ENCODE measurements around the gene PAPPA.

DNA sequence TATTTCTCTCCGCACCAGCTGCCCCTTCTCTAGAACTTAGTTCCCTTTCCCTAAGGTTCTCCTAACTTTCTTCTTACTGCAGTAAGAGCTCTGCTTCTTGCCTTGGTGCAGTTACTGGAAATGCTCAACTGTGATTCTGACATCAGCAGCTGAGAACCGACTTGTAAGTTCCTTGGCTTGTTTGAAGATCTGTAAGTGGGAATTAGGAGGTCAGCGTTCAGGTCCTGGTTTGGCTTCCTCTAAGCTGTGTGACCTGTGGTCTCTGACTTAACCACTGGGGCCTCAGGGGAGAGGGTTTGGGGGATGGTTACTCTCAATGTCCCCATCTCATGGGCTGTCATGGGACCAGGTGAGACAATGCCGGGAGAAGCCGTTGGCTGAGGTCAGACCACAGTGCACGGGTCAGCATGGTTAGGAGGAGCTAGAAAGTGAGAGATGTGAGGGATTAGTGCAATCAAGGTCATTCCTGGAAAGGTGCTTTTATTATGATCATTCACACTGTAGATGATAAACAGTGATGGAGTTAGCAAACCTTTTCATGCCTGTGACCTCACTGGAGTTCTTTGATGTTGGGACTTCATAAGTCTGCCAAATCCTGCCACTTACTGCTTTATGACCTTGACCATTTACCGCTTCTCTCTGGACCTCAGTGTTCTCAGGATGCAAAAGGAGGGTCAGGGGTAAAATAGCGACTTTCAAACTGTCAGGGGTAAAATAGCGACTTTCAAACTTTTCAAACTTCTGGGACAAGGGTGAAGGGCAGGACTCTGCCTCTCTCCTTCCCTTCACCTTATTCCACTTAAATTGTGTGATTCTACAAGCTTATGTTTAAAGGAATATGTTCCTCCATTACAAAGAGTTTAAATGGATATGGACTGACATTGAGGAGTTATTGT, 7.3 kb downstream of the PAPPA start:
- no peak for TF ChIP-seq ZBTB1 (tag by site-specific recombination; IDR thresholded peaks at IDR 0.05)
- no peak for TF ChIP-seq PBX3 (CRISPR knock-in tag; IDR thresholded peaks at IDR 0.05)
- TF ChIP-seq, protein P1, sequence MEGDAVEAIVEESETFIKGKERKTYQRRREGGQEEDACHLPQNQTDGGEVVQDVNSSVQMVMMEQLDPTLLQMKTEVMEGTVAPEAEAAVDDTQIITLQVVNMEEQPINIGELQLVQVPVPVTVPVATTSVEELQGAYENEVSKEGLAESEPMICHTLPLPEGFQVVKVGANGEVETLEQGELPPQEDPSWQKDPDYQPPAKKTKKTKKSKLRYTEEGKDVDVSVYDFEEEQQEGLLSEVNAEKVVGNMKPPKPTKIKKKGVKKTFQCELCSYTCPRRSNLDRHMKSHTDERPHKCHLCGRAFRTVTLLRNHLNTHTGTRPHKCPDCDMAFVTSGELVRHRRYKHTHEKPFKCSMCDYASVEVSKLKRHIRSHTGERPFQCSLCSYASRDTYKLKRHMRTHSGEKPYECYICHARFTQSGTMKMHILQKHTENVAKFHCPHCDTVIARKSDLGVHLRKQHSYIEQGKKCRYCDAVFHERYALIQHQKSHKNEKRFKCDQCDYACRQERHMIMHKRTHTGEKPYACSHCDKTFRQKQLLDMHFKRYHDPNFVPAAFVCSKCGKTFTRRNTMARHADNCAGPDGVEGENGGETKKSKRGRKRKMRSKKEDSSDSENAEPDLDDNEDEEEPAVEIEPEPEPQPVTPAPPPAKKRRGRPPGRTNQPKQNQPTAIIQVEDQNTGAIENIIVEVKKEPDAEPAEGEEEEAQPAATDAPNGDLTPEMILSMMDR (tag by site-specific recombination; IDR thresholded peaks at IDR 0.05) = no peak
- TF ChIP-seq, protein P2, sequence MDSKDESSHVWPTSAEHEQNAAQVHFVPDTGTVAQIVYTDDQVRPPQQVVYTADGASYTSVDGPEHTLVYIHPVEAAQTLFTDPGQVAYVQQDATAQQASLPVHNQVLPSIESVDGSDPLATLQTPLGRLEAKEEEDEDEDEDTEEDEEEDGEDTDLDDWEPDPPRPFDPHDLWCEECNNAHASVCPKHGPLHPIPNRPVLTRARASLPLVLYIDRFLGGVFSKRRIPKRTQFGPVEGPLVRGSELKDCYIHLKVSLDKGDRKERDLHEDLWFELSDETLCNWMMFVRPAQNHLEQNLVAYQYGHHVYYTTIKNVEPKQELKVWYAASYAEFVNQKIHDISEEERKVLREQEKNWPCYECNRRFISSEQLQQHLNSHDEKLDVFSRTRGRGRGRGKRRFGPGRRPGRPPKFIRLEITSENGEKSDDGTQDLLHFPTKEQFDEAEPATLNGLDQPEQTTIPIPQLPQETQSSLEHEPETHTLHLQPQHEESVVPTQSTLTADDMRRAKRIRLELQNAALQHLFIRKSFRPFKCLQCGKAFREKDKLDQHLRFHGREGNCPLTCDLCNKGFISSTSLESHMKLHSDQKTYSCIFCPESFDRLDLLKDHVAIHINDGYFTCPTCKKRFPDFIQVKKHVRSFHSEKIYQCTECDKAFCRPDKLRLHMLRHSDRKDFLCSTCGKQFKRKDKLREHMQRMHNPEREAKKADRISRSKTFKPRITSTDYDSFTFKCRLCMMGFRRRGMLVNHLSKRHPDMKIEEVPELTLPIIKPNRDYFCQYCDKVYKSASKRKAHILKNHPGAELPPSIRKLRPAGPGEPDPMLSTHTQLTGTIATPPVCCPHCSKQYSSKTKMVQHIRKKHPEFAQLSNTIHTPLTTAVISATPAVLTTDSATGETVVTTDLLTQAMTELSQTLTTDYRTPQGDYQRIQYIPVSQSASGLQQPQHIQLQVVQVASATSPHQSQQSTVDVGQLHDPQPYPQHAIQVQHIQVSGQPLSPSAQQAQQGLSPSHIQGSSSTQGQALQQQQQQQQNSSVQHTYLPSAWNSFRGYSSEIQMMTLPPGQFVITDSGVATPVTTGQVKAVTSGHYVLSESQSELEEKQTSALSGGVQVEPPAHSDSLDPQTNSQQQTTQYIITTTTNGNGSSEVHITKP (tag by site-specific recombination; IDR thresholded peaks at IDR 0.05) = no peak
- no peak for TF ChIP-seq REST (tag by site-specific recombination; IDR thresholded peaks at IDR 0.05)
- no peak for TF ChIP-seq ZSCAN16 (tag by site-specific recombination; IDR thresholded peaks at IDR 0.05)
- TF ChIP-seq, protein P3, sequence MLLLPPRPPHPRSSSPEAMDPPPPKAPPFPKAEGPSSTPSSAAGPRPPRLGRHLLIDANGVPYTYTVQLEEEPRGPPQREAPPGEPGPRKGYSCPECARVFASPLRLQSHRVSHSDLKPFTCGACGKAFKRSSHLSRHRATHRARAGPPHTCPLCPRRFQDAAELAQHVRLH (tag by site-specific recombination; IDR thresholded peaks at IDR 0.05) = no peak
- no peak for TF ChIP-seq ZNF366 (tag by site-specific recombination; conservative IDR thresholded peaks at IDR 0.05)
- TF ChIP-seq, protein P4, sequence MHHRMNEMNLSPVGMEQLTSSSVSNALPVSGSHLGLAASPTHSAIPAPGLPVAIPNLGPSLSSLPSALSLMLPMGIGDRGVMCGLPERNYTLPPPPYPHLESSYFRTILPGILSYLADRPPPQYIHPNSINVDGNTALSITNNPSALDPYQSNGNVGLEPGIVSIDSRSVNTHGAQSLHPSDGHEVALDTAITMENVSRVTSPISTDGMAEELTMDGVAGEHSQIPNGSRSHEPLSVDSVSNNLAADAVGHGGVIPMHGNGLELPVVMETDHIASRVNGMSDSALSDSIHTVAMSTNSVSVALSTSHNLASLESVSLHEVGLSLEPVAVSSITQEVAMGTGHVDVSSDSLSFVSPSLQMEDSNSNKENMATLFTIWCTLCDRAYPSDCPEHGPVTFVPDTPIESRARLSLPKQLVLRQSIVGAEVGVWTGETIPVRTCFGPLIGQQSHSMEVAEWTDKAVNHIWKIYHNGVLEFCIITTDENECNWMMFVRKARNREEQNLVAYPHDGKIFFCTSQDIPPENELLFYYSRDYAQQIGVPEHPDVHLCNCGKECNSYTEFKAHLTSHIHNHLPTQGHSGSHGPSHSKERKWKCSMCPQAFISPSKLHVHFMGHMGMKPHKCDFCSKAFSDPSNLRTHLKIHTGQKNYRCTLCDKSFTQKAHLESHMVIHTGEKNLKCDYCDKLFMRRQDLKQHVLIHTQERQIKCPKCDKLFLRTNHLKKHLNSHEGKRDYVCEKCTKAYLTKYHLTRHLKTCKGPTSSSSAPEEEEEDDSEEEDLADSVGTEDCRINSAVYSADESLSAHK (tag by site-specific recombination; IDR thresholded peaks at IDR 0.05) = no peak
- no peak for TF ChIP-seq YY1 (tag by site-specific recombination; IDR thresholded peaks at IDR 0.05)
- TF ChIP-seq, protein P5, sequence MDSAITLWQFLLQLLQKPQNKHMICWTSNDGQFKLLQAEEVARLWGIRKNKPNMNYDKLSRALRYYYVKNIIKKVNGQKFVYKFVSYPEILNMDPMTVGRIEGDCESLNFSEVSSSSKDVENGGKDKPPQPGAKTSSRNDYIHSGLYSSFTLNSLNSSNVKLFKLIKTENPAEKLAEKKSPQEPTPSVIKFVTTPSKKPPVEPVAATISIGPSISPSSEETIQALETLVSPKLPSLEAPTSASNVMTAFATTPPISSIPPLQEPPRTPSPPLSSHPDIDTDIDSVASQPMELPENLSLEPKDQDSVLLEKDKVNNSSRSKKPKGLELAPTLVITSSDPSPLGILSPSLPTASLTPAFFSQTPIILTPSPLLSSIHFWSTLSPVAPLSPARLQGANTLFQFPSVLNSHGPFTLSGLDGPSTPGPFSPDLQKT (IDR thresholded peaks at IDR 0.05; ENCODE audit: borderline replicate concordance, low read depth, low read length) = no peak
- TF ChIP-seq ZNF692 (tag by site-specific recombination; IDR thresholded peaks at IDR 0.05) = no peak

Data from HEK293 (cell line).